K562 (cell line): ENCODE data around the gene AAMP. TPM values are rescaled to one million over a fixed set of nuclear protein-coding genes. Genes with fewer than 3 reads are reported as not detected.
A peak's percentile ranks its signal among the peaks of the same experiment; 100 is the strongest.

ENCODE experiments used
- ATAC-seq: fragments of 200-7000 bp; cut with Tn5 transposase; 3 replicates; pipeline ENCODE4 v1.9.1; 2020; ENCODE audit warnings: moderate library complexity
- BruUV-seq: library from RNA; stranded (reverse); fragments of 400-500 nt; replicated peaks from 2 replicates; lab custom pipeline; 2021; lab: Mats Ljungman, UMichigan
- CTCF ChIA-PET: fragments of 300-600 bp; formaldehyde crosslinking; extraction: SDS; loops from one replicate; lab custom pipeline; 2021; ENCODE audit warnings: low intra/inter-chr PET ratio; lab: Yijun Ruan, JAX
- POLR2A ChIA-PET: fragments of 300-600, 350-650 bp; sonication (Branson Sonifier 250); formaldehyde crosslinking; extraction: SDS; loops from one replicate; lab custom pipeline; 2021; ENCODE audit warnings: antibody characterized with exemption, inconsistent platforms; lab: Yijun Ruan, JAX
- DNase-seq, 4 experiments: peaks; one replicate each; pipeline versions ENCODE4 v3.0.0 to v3.0.0-alpha.2; 2011 to 2018; ENCODE audit warnings: low spot score in 3 of 4, mixed read lengths in 3 of 4; ENCODE audit errors: extremely low read depth in 1 of 4
- FAIRE-seq: peaks from 2 replicates; lab custom pipeline; 2011; peaks lifted over from hg19 to GRCh38; lab: Jason Lieb, UNC
- H2AFZ ChIP-seq: 2 replicates; pipeline ENCODE4 v1.6.0; 2011; ENCODE audit warnings: low read depth, low read length, control low read depth, inconsistent platforms
- H3K27ac ChIP-seq: fragments of 200-600 bp; 3 replicates; pipeline ENCODE4 v1.8.0; 2011; ENCODE audit warnings: low read depth, mild to moderate bottlenecking, control low read depth, inconsistent platforms, low read length, moderate library complexity, mixed read lengths; ENCODE audit errors: extremely low read depth
- H3K27me3 ChIP-seq, 2 experiments: fragments of 300-600 bp in 1 of 2; 2 replicates in 1 of 2; 3 replicates in 1 of 2; pipeline versions ENCODE4 v1.6.0 to v1.8.0; 2011; ENCODE audit warnings: inconsistent platforms in 2 of 2, low read length in 2 of 2, mild to moderate bottlenecking in 1 of 2, mixed read lengths in 1 of 2, moderate library complexity in 1 of 2; ENCODE audit not compliant: control insufficient read depth in 2 of 2, insufficient read depth in 2 of 2
- H3K36me3 ChIP-seq: fragments of 300-600 bp; 3 replicates; pipeline ENCODE4 v1.8.0; 2011; ENCODE audit warnings: mild to moderate bottlenecking, low read length, inconsistent platforms; ENCODE audit not compliant: control insufficient read depth, insufficient read depth
- H3K4me1 ChIP-seq, 2 experiments: fragments of 200-600 bp in 1 of 2; replicated peaks in 1 of 2; 2 replicates in 1 of 2; 3 replicates in 1 of 2; pipeline versions ENCODE4 v1.5.1 to v1.8.0; 2011; ENCODE audit warnings: inconsistent platforms in 2 of 2, low read length in 2 of 2, mild to moderate bottlenecking in 1 of 2, mixed read lengths in 1 of 2, moderate library complexity in 1 of 2; ENCODE audit not compliant: control insufficient read depth in 2 of 2, insufficient read depth in 2 of 2
- H3K4me2 ChIP-seq: 2 replicates; pipeline ENCODE4 v1.6.1; 2011; ENCODE audit warnings: low read length, control low read depth, inconsistent platforms, mixed read lengths; ENCODE audit not compliant: insufficient read depth
- H3K4me3 ChIP-seq: fragments of 200-600 bp; sonication (generic), shearing (Covaris generic); 2 replicates; pipeline ENCODE4 v1.5.1; 2016; ENCODE audit warnings: control low read depth, inconsistent platforms
- H3K79me2 ChIP-seq: fragments of 200-600 bp; 3 replicates; pipeline ENCODE4 v1.8.0; 2011; ENCODE audit warnings: low read length, inconsistent platforms; ENCODE audit not compliant: control insufficient read depth, insufficient read depth
- H3K9ac ChIP-seq, 2 experiments: 2 replicates each; pipeline versions ENCODE4 v1.6.0 to v1.6.1; 2011; ENCODE audit warnings: low read depth in 2 of 2, low read length in 2 of 2, control low read depth in 1 of 2, inconsistent platforms in 1 of 2, mild to moderate bottlenecking in 1 of 2, mixed read lengths in 1 of 2; ENCODE audit not compliant: insufficient read depth in 1 of 2
- H3K9me1 ChIP-seq: one replicate; pipeline ENCODE4 v1.6.0; 2011; ENCODE audit warnings: inconsistent platforms, mild to moderate bottlenecking, low read length, moderate library complexity; ENCODE audit not compliant: control insufficient read depth, insufficient read depth
- H3K9me3 ChIP-seq: replicated peaks from 2 replicates; pipeline ENCODE4 v1.5.1; 2011; ENCODE audit warnings: low read depth, low read length, inconsistent platforms; ENCODE audit not compliant: control insufficient read depth, insufficient read depth
- H4K20me1 ChIP-seq: replicated peaks from 2 replicates; pipeline ENCODE4 v1.6.1; 2011; ENCODE audit warnings: low read length, inconsistent platforms, mixed read lengths; ENCODE audit not compliant: control insufficient read depth, insufficient read depth
- CTCF ChIP-seq, 3 experiments: IDR thresholded peaks in 2 of 3; conservative IDR thresholded peaks in 1 of 3; 2 replicates each; pipeline ENCODE4 v1.5.1; 2011 to 2012; ENCODE audit warnings: low read length in 3 of 3, mild to moderate bottlenecking in 3 of 3, control low read depth in 2 of 3, improper control_type of control experiment in 1 of 3, inconsistent platforms in 1 of 3, low read depth in 1 of 3, mixed read lengths in 1 of 3, moderate library complexity in 1 of 3; ENCODE audit not compliant: insufficient read depth in 2 of 3
- EGR1 ChIP-seq: fragments of 450-650 bp; conservative IDR thresholded peaks from 2 replicates; pipeline ENCODE4 v1.6.1; 2017; ENCODE audit warnings: mild to moderate bottlenecking
- HMBOX1 ChIP-seq: sonication (generic); IDR thresholded peaks from 2 replicates; pipeline ENCODE4 v1.6.1; 2016
- ZNF431 ChIP-seq: sonication (generic); formaldehyde crosslinking; IDR thresholded peaks from 2 replicates; pipeline ENCODE4 v1.8.0; 2022; ENCODE audit warnings: mild to moderate bottlenecking, missing genetic modification reagents
- WGBS: fragments of 100-300 bp; shearing (Covaris generic); methylation state at CpG from one replicate; pipeline ENCODE4 v1.1.6; 2016; ENCODE audit warnings: low coverage, mixed read lengths; ENCODE audit not compliant: insufficient coverage; ENCODE audit errors: missing lambda C conversion rate; 5-methylcytosine and 5-hydroxymethylcytosine counted together
- in situ Hi-C: fragments of 300-500 bp; cut with MboI; formaldehyde crosslinking; loops from 4 replicates; pipeline ENCODE4 v1.15.0; 2018; ENCODE audit warnings: inconsistent platforms, mixed read lengths
- intact Hi-C: fragments of 100-400 bp; cut with micrococcal nuclease; formaldehyde crosslinking; loops from 2 replicates; pipeline ENCODE4 v1.14.2; 2022
- polyA plus RNA-seq, 8 experiments: library from polyadenylated mRNA; depleted of rRNA in 4 of 8; stranded (reverse) in 5 of 8; unstranded in 3 of 8; fragments of >200 nt; fragmentation: Nextera tagmentation in 2 of 8; fragmentation: Illumina TruSeq in 1 of 8; extraction: Ambion mirVana in 2 of 8; extraction: Trizol in 1 of 8; gene quantifications; 2 replicates each; pipeline versions ENCODE4 v1.2.1 to v1.2.3, GENCODE V29; 2011 to 2014; ENCODE audit warnings: inconsistent platforms in 1 of 8, missing spikeins in 1 of 8
- total RNA-seq, 7 experiments: library from RNA; depleted of rRNA in 6 of 7; stranded (reverse); fragments of >200 nt in 6 of 7; fragmentation: Illumina TruSeq in 2 of 7; extraction: Trizol in 2 of 7; gene quantifications; 2 replicates each; pipeline versions ENCODE4 v1.2.1 to v1.2.3, GENCODE V29; 2011 to 2021; ENCODE audit warnings: low replicate concordance in 1 of 7
- TF ChIP-seq, protein P1 (sequence below), 2 experiments: fragments of 150-350 bp in 1 of 2; IDR thresholded peaks; 2 replicates each; pipeline ENCODE4 v1.6.1; 2012 to 2016; ENCODE audit warnings: low read depth in 2 of 2, low read length in 2 of 2, mild to moderate bottlenecking in 1 of 2, moderate library complexity in 1 of 2

The AAMP gene
- total and polyA plus RNA-seq, 9 of the 15 experiments (the other 6 are each of a cell fraction or from before 2014, with no cell fraction given), result 5.7 to 197 (median 94.1) TPM

- in situ Hi-C loops, result no loop called here
- no peak overlapping the region for H3K4me2 ChIP-seq
- H2AFZ ChIP-seq, result no peak overlapping the region
- no TSS peak for BruUV-seq
- TF ChIP-seq HMBOX1, result peak; percentile 82
- TF ChIP-seq EGR1, result peak; percentile 52
- peak; percentile 10 to 18 (median 16); a peak in 2 of 6 replicates for TF ChIP-seq CTCF (IDR thresholded peaks at IDR 0.05 in 2 of 3, conservative IDR thresholded peaks at IDR 0.05 in 1 of 3; ENCODE audit: insufficient read depth in 2 of 3, low read depth in 1 of 3, low read length in 3 of 3)
- TF ChIP-seq ZNF431 (CRISPR knock-in tag), result no peak
- TF ChIP-seq, protein P1, sequence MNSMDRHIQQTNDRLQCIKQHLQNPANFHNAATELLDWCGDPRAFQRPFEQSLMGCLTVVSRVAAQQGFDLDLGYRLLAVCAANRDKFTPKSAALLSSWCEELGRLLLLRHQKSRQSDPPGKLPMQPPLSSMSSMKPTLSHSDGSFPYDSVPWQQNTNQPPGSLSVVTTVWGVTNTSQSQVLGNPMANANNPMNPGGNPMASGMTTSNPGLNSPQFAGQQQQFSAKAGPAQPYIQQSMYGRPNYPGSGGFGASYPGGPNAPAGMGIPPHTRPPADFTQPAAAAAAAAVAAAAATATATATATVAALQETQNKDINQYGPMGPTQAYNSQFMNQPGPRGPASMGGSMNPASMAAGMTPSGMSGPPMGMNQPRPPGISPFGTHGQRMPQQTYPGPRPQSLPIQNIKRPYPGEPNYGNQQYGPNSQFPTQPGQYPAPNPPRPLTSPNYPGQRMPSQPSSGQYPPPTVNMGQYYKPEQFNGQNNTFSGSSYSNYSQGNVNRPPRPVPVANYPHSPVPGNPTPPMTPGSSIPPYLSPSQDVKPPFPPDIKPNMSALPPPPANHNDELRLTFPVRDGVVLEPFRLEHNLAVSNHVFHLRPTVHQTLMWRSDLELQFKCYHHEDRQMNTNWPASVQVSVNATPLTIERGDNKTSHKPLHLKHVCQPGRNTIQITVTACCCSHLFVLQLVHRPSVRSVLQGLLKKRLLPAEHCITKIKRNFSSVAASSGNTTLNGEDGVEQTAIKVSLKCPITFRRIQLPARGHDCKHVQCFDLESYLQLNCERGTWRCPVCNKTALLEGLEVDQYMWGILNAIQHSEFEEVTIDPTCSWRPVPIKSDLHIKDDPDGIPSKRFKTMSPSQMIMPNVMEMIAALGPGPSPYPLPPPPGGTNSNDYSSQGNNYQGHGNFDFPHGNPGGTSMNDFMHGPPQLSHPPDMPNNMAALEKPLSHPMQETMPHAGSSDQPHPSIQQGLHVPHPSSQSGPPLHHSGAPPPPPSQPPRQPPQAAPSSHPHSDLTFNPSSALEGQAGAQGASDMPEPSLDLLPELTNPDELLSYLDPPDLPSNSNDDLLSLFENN (IDR thresholded peaks at IDR 0.05; ENCODE audit: low read depth in 2 of 2, low read length in 2 of 2), result no peak
- H3K36me3 ChIP-seq, result peaks cover 73% of the 10 kb centered on the region
- FAIRE-seq (peak; percentile 73), DNase-seq (peak in 3 of 4 experiments; percentile 19 to 59 (median 25)), ATAC-seq (peak; percentile 95)
- H3K9me3 ChIP-seq, result no peaks in the 10 kb centered on the region
- H3K27ac ChIP-seq, result no peak overlapping the region
- H3K27me3 ChIP-seq, result no peaks in the 10 kb centered on the region
- H3K79me2 ChIP-seq, result no peaks in the 10 kb centered on the region
- H4K20me1 ChIP-seq, result no peaks in the 10 kb centered on the region
- WGBS, result 18% methylated on average over 1 of the region's 1 CpG
- H3K9me1 ChIP-seq, result no peaks in the 10 kb centered on the region
- H3K9ac ChIP-seq, result no peak overlapping the region
- H3K4me1 ChIP-seq, result no peaks in the 10 kb centered on the region; a peak in 1 of 5 replicates
- POLR2A ChIA-PET, result interaction anchor here (0.7 to 1.2 kb wide), 2 partner anchors 26 to 40 kb away, joined by 3 to 6 read pairs; partner anchors contain the start of gene PNKD
- CTCF ChIA-PET, result no interaction called here
- intact Hi-C loops, result no loop called here
- H3K4me3 ChIP-seq, result no peak overlapping the region
These were observed 39.1 kb downstream of the AAMP start for GRCh38 chr2:218230882-218231281.
